Esophagus squamous epithelium (tissue), 4 donors: ENCODE data around the gene FAAH2.

Experiments
- POLR2A ChIP-seq, 4 donors: fragments of 450-650 bp; IDR thresholded peaks; one replicate each; pipeline ENCODE4 v1.6.1; 2017; ENCODE audit warnings: antibody characterized with exemption in 4 of 4, mild to moderate bottlenecking in 4 of 4, moderate library complexity in 3 of 4
- TF ChIP-seq, protein P1 (sequence below), 6 experiments: fragments of 450-650 bp in 4 of 6; fragments of 200-600 bp in 2 of 6; sonication (generic) in 2 of 6; IDR thresholded peaks; one replicate each; pipeline ENCODE4 v1.5.1; 2016 to 2019; ENCODE audit warnings: antibody characterized with exemption in 6 of 6, mild to moderate bottlenecking in 4 of 6, moderate library complexity in 4 of 6

DNA sequence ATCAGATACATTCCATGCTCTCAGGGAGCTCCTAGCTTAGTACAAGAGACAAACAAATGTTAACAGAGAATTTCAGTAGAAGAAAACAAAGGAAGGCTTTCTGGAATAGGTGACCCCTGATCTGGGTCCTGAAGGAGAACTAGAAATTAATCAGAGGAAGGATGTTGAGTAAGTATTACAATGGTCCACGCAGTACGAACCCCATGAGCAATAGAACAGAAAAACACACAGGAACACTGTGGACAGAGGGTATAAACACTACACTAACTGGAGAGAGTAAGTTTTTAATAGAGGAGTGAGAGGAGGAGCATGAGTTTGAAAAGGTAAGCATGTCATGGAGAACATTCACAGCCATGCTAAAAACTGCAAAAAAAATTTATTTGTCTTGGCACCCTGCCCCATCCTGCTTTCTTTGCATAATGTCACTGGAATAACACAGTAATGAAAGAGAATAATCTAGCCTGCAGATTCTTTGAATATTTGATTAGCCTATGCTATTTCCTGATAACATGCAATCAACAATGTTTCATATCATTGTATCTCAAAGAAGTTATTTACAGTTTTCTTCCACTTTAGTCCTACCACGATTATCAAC lies 165.0 kb downstream of the FAAH2 start:
- TF ChIP-seq, protein P1, sequence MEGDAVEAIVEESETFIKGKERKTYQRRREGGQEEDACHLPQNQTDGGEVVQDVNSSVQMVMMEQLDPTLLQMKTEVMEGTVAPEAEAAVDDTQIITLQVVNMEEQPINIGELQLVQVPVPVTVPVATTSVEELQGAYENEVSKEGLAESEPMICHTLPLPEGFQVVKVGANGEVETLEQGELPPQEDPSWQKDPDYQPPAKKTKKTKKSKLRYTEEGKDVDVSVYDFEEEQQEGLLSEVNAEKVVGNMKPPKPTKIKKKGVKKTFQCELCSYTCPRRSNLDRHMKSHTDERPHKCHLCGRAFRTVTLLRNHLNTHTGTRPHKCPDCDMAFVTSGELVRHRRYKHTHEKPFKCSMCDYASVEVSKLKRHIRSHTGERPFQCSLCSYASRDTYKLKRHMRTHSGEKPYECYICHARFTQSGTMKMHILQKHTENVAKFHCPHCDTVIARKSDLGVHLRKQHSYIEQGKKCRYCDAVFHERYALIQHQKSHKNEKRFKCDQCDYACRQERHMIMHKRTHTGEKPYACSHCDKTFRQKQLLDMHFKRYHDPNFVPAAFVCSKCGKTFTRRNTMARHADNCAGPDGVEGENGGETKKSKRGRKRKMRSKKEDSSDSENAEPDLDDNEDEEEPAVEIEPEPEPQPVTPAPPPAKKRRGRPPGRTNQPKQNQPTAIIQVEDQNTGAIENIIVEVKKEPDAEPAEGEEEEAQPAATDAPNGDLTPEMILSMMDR (IDR thresholded peaks at IDR 0.05), result no peak
- TF ChIP-seq POLR2A (IDR thresholded peaks at IDR 0.05), result no peak
